Fibroblast of lung (primary cell): ENCODE data around the gene INTS6. TPM values are rescaled to one million over a fixed set of nuclear protein-coding genes. Genes with fewer than 3 reads are reported as not detected.
A peak's percentile ranks its signal among the peaks of the same experiment; 100 is the strongest.

Source experiments
- DNase-seq, 2 donors: peaks; one replicate each; pipeline versions ENCODE4 v3.0.0 to v3.0.0-alpha.2; 2010; ENCODE audit warnings: low read depth in 2 of 2
- H2AFZ ChIP-seq: 2 replicates; pipeline ENCODE4 v1.5.1; 2012; ENCODE audit warnings: low read length, control low read depth, inconsistent platforms
- H3K27ac ChIP-seq: 2 replicates; pipeline ENCODE4 v1.5.1; 2011; ENCODE audit warnings: low read length, control low read depth; ENCODE audit not compliant: insufficient read depth
- H3K27me3 ChIP-seq: 2 replicates; pipeline ENCODE4 v1.5.1; 2011; ENCODE audit warnings: mild to moderate bottlenecking, low read length; ENCODE audit not compliant: control insufficient read depth, insufficient read depth
- H3K36me3 ChIP-seq: 2 replicates; pipeline ENCODE4 v1.5.1; 2011; ENCODE audit warnings: low read length; ENCODE audit not compliant: control insufficient read depth, insufficient read depth
- H3K4me1 ChIP-seq: 2 replicates; pipeline ENCODE4 v1.5.1; 2011; ENCODE audit warnings: low read length; ENCODE audit not compliant: control insufficient read depth, insufficient read depth; ENCODE audit errors: extremely low read depth
- H3K4me2 ChIP-seq: 2 replicates; pipeline ENCODE4 v1.5.1; 2011; ENCODE audit warnings: low read length, control low read depth; ENCODE audit not compliant: insufficient read depth; ENCODE audit errors: extremely low read depth
- H3K4me3 ChIP-seq, 4 experiments: fragments of 200-600 bp in 1 of 4; sonication (generic) in 1 of 4; replicated peaks in 1 of 4; 2 replicates each; pipeline ENCODE4 v1.5.1; 2011 to 2016; ENCODE audit warnings: low read length in 4 of 4, low read depth in 3 of 4, mild to moderate bottlenecking in 3 of 4, control low read depth in 2 of 4, inconsistent platforms in 1 of 4, mixed read lengths in 1 of 4; ENCODE audit not compliant: insufficient read depth in 1 of 4; ENCODE audit errors: control extremely low read depth in 1 of 4
- H3K79me2 ChIP-seq: 2 replicates; pipeline ENCODE4 v1.5.1; 2012; ENCODE audit warnings: mild to moderate bottlenecking, low read length, inconsistent platforms; ENCODE audit not compliant: control insufficient read depth, insufficient read depth
- H3K9ac ChIP-seq: 2 replicates; pipeline ENCODE4 v1.5.1; 2011; ENCODE audit warnings: mild to moderate bottlenecking, low read length, control low read depth; ENCODE audit not compliant: insufficient read depth
- H3K9me3 ChIP-seq: 2 replicates; pipeline ENCODE4 v1.5.1; 2012; ENCODE audit warnings: low read depth, low read length; ENCODE audit not compliant: control insufficient read depth, insufficient read depth
- H4K20me1 ChIP-seq: 2 replicates; pipeline ENCODE4 v1.5.1; 2011; ENCODE audit warnings: low read length; ENCODE audit not compliant: control insufficient read depth, insufficient read depth; ENCODE audit errors: extremely low read depth
- CTCF ChIP-seq, 2 donors: IDR thresholded peaks in 1 of 2; conservative IDR thresholded peaks in 1 of 2; 1 replicate in 1 of 2; 2 replicates in 1 of 2; pipeline ENCODE4 v1.5.1; 2011 to 2012; ENCODE audit warnings: low read length in 2 of 2, control low read depth in 1 of 2, inconsistent platforms in 1 of 2, low read depth in 1 of 2, mild to moderate bottlenecking in 1 of 2
- EZH2 ChIP-seq: IDR thresholded peaks from 2 replicates; pipeline ENCODE4 v1.5.1; 2012; ENCODE audit warnings: low read length, control low read depth, mild to moderate bottlenecking; ENCODE audit errors: missing control alignments
- polyA plus RNA-seq, 2 donors: library from polyadenylated mRNA; depleted of rRNA in 1 of 2; stranded (reverse) in 1 of 2; unstranded in 1 of 2; fragments of >200 nt; gene quantifications; 2 replicates each; pipeline ENCODE4 v1.2.1, GENCODE V29; 2011 to 2012; ENCODE audit warnings: missing spikeins in 1 of 2
- total RNA-seq: library from RNA; depleted of rRNA; stranded (reverse); fragments of >200 nt; gene quantifications from 2 replicates; pipeline ENCODE4 v1.2.1, GENCODE V29; 2014

INTS6 gene
- total and polyA plus RNA-seq, 2 donors (not counting 1 experiment from before 2014, with no cell fraction given), result 29.3 to 66.7 TPM

GRCh38 chr13:51453959-51454703 is 1.3 kb upstream of the INTS6 start:
- Histone ChIP-seq H3K27ac (peak overlapping the region; percentile 93), H3K9me3 (no peaks in the 10 kb centered on the region), H3K9ac (peak overlapping the region; percentile 94), H2AFZ (peak overlapping the region; percentile 83), H3K4me3 (peak overlapping the region; percentile 73 to 94 (median 81)), H3K79me2 (peaks cover 24% of the 10 kb centered on the region), H3K4me1 (peaks cover 13% of the 10 kb centered on the region), H3K4me2 (peak overlapping the region; percentile 98), H3K36me3 (peaks cover 5% of the 10 kb centered on the region), H3K27me3 (no peaks in the 10 kb centered on the region), H4K20me1 (no peaks in the 10 kb centered on the region)
- TF ChIP-seq EZH2 (no peak), CTCF (conservative IDR thresholded peaks at IDR 0.05 in 1 of 2, IDR thresholded peaks at IDR 0.05 in 1 of 2; ENCODE audit: low read depth in 1 of 2, low read length in 2 of 2) (no peak)
- peak in 1 of 2 donors; percentile 33 for DNase-seq

GRCh38 chr13:51453207-51453958 is 547 bp upstream of the INTS6 start:
- TF ChIP-seq EZH2, result no peak
- no peak for TF ChIP-seq CTCF (conservative IDR thresholded peaks at IDR 0.05 in 1 of 2, IDR thresholded peaks at IDR 0.05 in 1 of 2; ENCODE audit: low read depth in 1 of 2, low read length in 2 of 2)
- Histone ChIP-seq H3K4me3 (peak overlapping the region; percentile 73 to 94 (median 81)), H3K9me3 (no peaks in the 10 kb centered on the region), H3K9ac (peak overlapping the region; percentile 94), H3K36me3 (peaks cover 5% of the 10 kb centered on the region), H4K20me1 (no peaks in the 10 kb centered on the region), H2AFZ (peak overlapping the region; percentile 83), H3K27ac (peak overlapping the region; percentile 93), H3K27me3 (no peaks in the 10 kb centered on the region), H3K4me1 (peaks cover 13% of the 10 kb centered on the region), H3K79me2 (peaks cover 24% of the 10 kb centered on the region), H3K4me2 (peak overlapping the region; percentile 98)
- no peak for DNase-seq
